ENCODE results near the gene ARHGAP19. TPM values are rescaled to one million over a fixed set of nuclear protein-coding genes. Genes with fewer than 3 reads are reported as not detected.

Gene ARHGAP19
- total and polyA plus RNA-seq, 2 donors (not counting 3 experiments of a cell fraction or from before 2014, with no cell fraction given), result 6.8 to 20.0 TPM

DNA sequence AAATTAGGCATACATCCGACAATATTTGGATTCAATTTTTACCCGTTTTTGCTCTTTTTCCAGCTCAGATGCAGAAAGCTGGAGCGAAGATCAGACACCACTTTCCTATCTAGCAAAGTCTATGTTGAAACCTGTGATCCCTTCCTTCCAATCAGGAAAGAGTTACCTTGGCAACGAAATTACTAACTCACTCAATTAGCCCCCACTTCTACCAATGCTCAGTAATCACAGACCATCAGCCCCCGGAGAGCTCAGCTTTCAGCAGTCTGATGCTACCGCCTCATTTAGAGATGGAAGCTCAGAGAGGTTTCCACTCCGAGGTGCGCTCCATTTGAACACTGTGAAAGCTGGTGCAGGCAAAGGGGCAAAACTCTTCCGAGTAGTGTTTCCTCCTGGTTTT lies 33.3 kb upstream of the ARHGAP19 start:
- Histone ChIP-seq H3K9me3 (replicated peaks; ENCODE audit: control insufficient read depth, insufficient read depth, low read length) (no peaks in the 10 kb centered on the region), H2AFZ (ENCODE audit: low read depth, low read length) (no peak overlapping the region), H3K4me2 (ENCODE audit: insufficient read depth, low read length) (no peak overlapping the region), H4K20me1 (replicated peaks; ENCODE audit: control insufficient read depth, extremely low read depth, insufficient read depth, low read length) (no peaks in the 10 kb centered on the region), H3K27me3 (ENCODE audit: control insufficient read depth in 2 of 2, insufficient read depth in 2 of 2, low read length in 2 of 2) (no peaks in the 10 kb centered on the region), H3K4me1 (ENCODE audit: control insufficient read depth, extremely low read depth, insufficient read depth, low read length) (peaks cover 8% of the 10 kb centered on the region), H3K27ac (ENCODE audit: insufficient read depth, low read depth, low read length) (no peak overlapping the region), H3K9ac (replicated peaks; ENCODE audit: extremely low read depth, insufficient read depth, low read length) (no peak overlapping the region), H3K4me3 (replicated peaks in 1 of 3; ENCODE audit: insufficient read depth in 1 of 3, low read depth in 1 of 3, low read length in 3 of 3) (no peak overlapping the region), H3K9me1 (replicated peaks; ENCODE audit: control insufficient read depth, extremely low read depth, insufficient read depth, low read length) (no peaks in the 10 kb centered on the region), H3K79me2 (ENCODE audit: control insufficient read depth, insufficient read depth, low read length) (peaks cover 3% of the 10 kb centered on the region), H3K36me3 (ENCODE audit: control insufficient read depth in 2 of 2, extremely low read depth in 1 of 2, insufficient read depth in 2 of 2, low read length in 2 of 2) (peaks cover 0 to 5% of the 10 kb centered on the region in 2 experiments)
- DNase-seq (ENCODE audit: low read depth, low spot score), result no peak
- dilution Hi-C loops (cut with MboI; ENCODE audit: extremely low pct_ligation_motif_present, low sequenced_read_pairs), result no loop called here
- TF ChIP-seq MYC (IDR thresholded peaks at IDR 0.05; ENCODE audit: low read depth, low read length), result no peak
- TF ChIP-seq, protein P1, sequence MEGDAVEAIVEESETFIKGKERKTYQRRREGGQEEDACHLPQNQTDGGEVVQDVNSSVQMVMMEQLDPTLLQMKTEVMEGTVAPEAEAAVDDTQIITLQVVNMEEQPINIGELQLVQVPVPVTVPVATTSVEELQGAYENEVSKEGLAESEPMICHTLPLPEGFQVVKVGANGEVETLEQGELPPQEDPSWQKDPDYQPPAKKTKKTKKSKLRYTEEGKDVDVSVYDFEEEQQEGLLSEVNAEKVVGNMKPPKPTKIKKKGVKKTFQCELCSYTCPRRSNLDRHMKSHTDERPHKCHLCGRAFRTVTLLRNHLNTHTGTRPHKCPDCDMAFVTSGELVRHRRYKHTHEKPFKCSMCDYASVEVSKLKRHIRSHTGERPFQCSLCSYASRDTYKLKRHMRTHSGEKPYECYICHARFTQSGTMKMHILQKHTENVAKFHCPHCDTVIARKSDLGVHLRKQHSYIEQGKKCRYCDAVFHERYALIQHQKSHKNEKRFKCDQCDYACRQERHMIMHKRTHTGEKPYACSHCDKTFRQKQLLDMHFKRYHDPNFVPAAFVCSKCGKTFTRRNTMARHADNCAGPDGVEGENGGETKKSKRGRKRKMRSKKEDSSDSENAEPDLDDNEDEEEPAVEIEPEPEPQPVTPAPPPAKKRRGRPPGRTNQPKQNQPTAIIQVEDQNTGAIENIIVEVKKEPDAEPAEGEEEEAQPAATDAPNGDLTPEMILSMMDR (IDR thresholded peaks at IDR 0.05; ENCODE audit: extremely low read depth in 1 of 2, insufficient read depth in 1 of 2, low read depth in 1 of 2, low read length in 2 of 2), result no peak
- TF ChIP-seq JUN (IDR thresholded peaks at IDR 0.05; ENCODE audit: borderline replicate concordance, insufficient read depth, insufficient read length, low read depth), result no peak
- intact Hi-C loops (cut with micrococcal nuclease), result no loop called here
- ChIA-PET CTCF (interaction anchor here (2.3 kb wide), 1 partner anchor 47 kb away, joined by 7 read pairs; no protein-coding TSS in a partner anchor), POLR2A (no interaction called here)
- FAIRE-seq, result no peak
- no TSS peak for BruUV-seq (replicated peaks)

DNA sequence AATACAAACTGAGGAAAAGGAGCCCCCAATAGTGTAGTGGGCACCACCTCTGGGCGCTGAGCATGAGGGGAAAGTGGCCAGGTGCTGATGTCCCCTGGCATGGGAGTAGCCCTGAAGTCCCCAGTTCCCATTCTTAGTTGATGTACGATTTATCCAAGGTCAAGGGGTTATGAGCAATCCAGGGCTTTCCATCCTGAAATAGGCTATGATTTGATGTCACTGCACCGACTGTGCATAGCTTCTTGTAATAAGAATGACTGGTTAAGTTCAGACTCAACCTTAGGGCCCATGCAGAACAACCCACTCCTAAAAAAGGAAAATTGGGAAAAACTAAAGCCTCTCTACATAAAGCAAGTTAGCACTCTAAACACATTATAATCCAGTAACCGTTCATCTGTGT lies 31.1 kb upstream of the ARHGAP19 start:
- DNase-seq (ENCODE audit: low read depth, low spot score) (no peak), FAIRE-seq (no peak)
- Histone ChIP-seq H3K79me2 (ENCODE audit: control insufficient read depth, insufficient read depth, low read length) (no peaks in the 10 kb centered on the region), H3K4me3 (replicated peaks in 1 of 3; ENCODE audit: insufficient read depth in 1 of 3, low read depth in 1 of 3, low read length in 3 of 3) (no peak overlapping the region), H3K9ac (replicated peaks; ENCODE audit: extremely low read depth, insufficient read depth, low read length) (no peak overlapping the region), H2AFZ (ENCODE audit: low read depth, low read length) (no peak overlapping the region), H3K27ac (ENCODE audit: insufficient read depth, low read depth, low read length) (no peak overlapping the region), H3K9me3 (replicated peaks; ENCODE audit: control insufficient read depth, insufficient read depth, low read length) (no peaks in the 10 kb centered on the region), H4K20me1 (replicated peaks; ENCODE audit: control insufficient read depth, extremely low read depth, insufficient read depth, low read length) (no peaks in the 10 kb centered on the region), H3K9me1 (replicated peaks; ENCODE audit: control insufficient read depth, extremely low read depth, insufficient read depth, low read length) (no peaks in the 10 kb centered on the region), H3K4me2 (ENCODE audit: insufficient read depth, low read length) (no peak overlapping the region), H3K27me3 (ENCODE audit: control insufficient read depth in 2 of 2, insufficient read depth in 2 of 2, low read length in 2 of 2) (no peaks in the 10 kb centered on the region), H3K4me1 (ENCODE audit: control insufficient read depth, extremely low read depth, insufficient read depth, low read length) (peaks cover 15% of the 10 kb centered on the region), H3K36me3 (ENCODE audit: control insufficient read depth in 2 of 2, extremely low read depth in 1 of 2, insufficient read depth in 2 of 2, low read length in 2 of 2) (peaks cover 0 to under 1% of the 10 kb centered on the region in 2 experiments)
- ChIA-PET POLR2A (no interaction called here), CTCF (interaction anchor here (4.3 kb wide), 1 partner anchor 9 kb away, joined by 23 read pairs; no protein-coding TSS in a partner anchor)
- intact Hi-C loops (cut with micrococcal nuclease), result no loop called here
- no TSS peak for BruUV-seq (replicated peaks)
- dilution Hi-C loops (cut with MboI; ENCODE audit: extremely low pct_ligation_motif_present, low sequenced_read_pairs), result no loop called here
- TF ChIP-seq JUN (IDR thresholded peaks at IDR 0.05; ENCODE audit: borderline replicate concordance, insufficient read depth, insufficient read length, low read depth) (no peak), MYC (IDR thresholded peaks at IDR 0.05; ENCODE audit: low read depth, low read length) (no peak), POLR2A (IDR thresholded peaks at IDR 0.05; ENCODE audit: low read depth, low read length) (no peak), POLR2AphosphoS5 (IDR thresholded peaks at IDR 0.05; ENCODE audit: insufficient read depth, low read depth, low read length) (no peak), FOS (IDR thresholded peaks at IDR 0.05; ENCODE audit: borderline replicate concordance, insufficient read depth, low read length) (no peak), EZH2 (IDR thresholded peaks at IDR 0.05; ENCODE audit: borderline replicate concordance, low read depth, low read length, severe bottlenecking) (no peak), GATA2 (IDR thresholded peaks at IDR 0.05; ENCODE audit: insufficient read depth, insufficient read length, low read depth, low read length) (no peak)
- TF ChIP-seq, protein P2, sequence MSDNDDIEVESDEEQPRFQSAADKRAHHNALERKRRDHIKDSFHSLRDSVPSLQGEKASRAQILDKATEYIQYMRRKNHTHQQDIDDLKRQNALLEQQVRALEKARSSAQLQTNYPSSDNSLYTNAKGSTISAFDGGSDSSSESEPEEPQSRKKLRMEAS (IDR thresholded peaks at IDR 0.05; ENCODE audit: insufficient read depth, insufficient read length), result no peak
- TF ChIP-seq, protein P1 (IDR thresholded peaks at IDR 0.05; ENCODE audit: extremely low read depth in 1 of 2, insufficient read depth in 1 of 2, low read depth in 1 of 2, low read length in 2 of 2), result no peak

Data from endothelial cell of umbilical vein (primary cell).